A673 (cell line): Measurements from ENCODE around the gene ATP6V1G1. TPM values are rescaled to one million over a fixed set of nuclear protein-coding genes. Genes with fewer than 3 reads are reported as not detected.

Source experiments
- BruUV-seq: library from RNA; stranded (reverse); fragments of 400-500 nt; replicated peaks from 2 replicates; lab custom pipeline; 2021; lab: Mats Ljungman, UMichigan
- CTCF ChIA-PET: fragments of 300-600 bp; sonication (Branson Sonifier 250); formaldehyde crosslinking; loops from one replicate; lab custom pipeline; 2022; ENCODE audit warnings: antibody characterized with exemption; lab: Charles Lee
- POLR2A ChIA-PET: fragments of 300-600 bp; sonication (Branson Sonifier 250); formaldehyde crosslinking; loops from one replicate; lab custom pipeline; 2022; ENCODE audit warnings: antibody characterized with exemption; ENCODE audit not compliant: low non-redundant PET; lab: Charles Lee
- DNase-seq: peaks from one replicate; pipeline ENCODE4 v3.0.0-alpha.2; 2015; ENCODE audit warnings: low spot score
- H3K27ac ChIP-seq: fragments of 200-600 bp; sonication (generic); 2 replicates; pipeline ENCODE4 v1.5.1; 2016; ENCODE audit warnings: mixed run types, low read depth, mild to moderate bottlenecking, mixed read lengths, antibody characterized with exemption, low read length; ENCODE audit not compliant: poor library complexity, severe bottlenecking
- H3K27me3 ChIP-seq: fragments of 200-600 bp; sonication (generic); replicated peaks from 2 replicates; pipeline ENCODE4 v1.6.1; 2017; ENCODE audit warnings: mixed run types, low read depth, mild to moderate bottlenecking, mixed read lengths, antibody characterized with exemption, low read length; ENCODE audit not compliant: insufficient read depth, poor library complexity
- H3K36me3 ChIP-seq: fragments of 200-600 bp; sonication (generic); 2 replicates; pipeline ENCODE4 v1.6.1; 2016; ENCODE audit warnings: mixed run types, mild to moderate bottlenecking, mixed read lengths, antibody characterized with exemption, low read length; ENCODE audit not compliant: insufficient read depth, poor library complexity, severe bottlenecking
- H3K4me1 ChIP-seq: fragments of 200-600 bp; sonication (generic); 2 replicates; pipeline ENCODE4 v1.6.1; 2017; ENCODE audit warnings: mixed run types, mild to moderate bottlenecking, mixed read lengths, antibody characterized with exemption, low read length; ENCODE audit not compliant: insufficient read depth, poor library complexity, severe bottlenecking
- H3K4me3 ChIP-seq: fragments of 200-600 bp; sonication (generic); 2 replicates; pipeline ENCODE4 v1.5.1; 2016; ENCODE audit warnings: low read depth, mixed run types, mild to moderate bottlenecking, mixed read lengths, low read length; ENCODE audit not compliant: poor library complexity, severe bottlenecking
- H3K9me3 ChIP-seq: fragments of 200-600 bp; sonication (generic); 2 replicates; pipeline ENCODE4 v1.6.1; 2016; ENCODE audit warnings: mixed run types, low read depth, mild to moderate bottlenecking, mixed read lengths, antibody characterized with exemption, low read length; ENCODE audit not compliant: poor library complexity, severe bottlenecking
- CTCF ChIP-seq: fragments of 300-800, 200-600 bp; sonication (generic); conservative IDR thresholded peaks from 2 replicates; pipeline ENCODE4 v1.5.1; 2017; ENCODE audit warnings: low read depth, mild to moderate bottlenecking, antibody characterized with exemption, low read length, moderate library complexity, mixed read lengths
- EZH2 ChIP-seq: fragments of 200-600 bp; sonication (generic); IDR thresholded peaks from 2 replicates; pipeline ENCODE4 v1.6.1; 2017; ENCODE audit warnings: borderline replicate concordance, low read depth, mild to moderate bottlenecking, mixed read lengths, antibody characterized with exemption, low read length; ENCODE audit not compliant: poor library complexity, severe bottlenecking
- intact Hi-C: fragments of 100-400 bp; cut with micrococcal nuclease; formaldehyde crosslinking; loops from one replicate; pipeline ENCODE4 v1.10.0; 2022; ENCODE audit not compliant: unreplicated experiment
- total RNA-seq: library from RNA; stranded (reverse); gene quantifications from 2 replicates; pipeline ENCODE4 v1.2.3, GENCODE V29; 2021

The ATP6V1G1 gene
- total RNA-seq, 1 experiment from 2014 or later: 132 TPM

- Histone ChIP-seq H3K4me3 (peak overlapping the region; percentile 87), H3K4me1 (peaks cover 7% of the 10 kb centered on the region), H3K27ac (peak overlapping the region; percentile 90), H3K36me3 (peaks cover 18% of the 10 kb centered on the region), H3K9me3 (no peaks in the 10 kb centered on the region), H3K27me3 (no peaks in the 10 kb centered on the region)
- DNase-seq: no peak
- BruUV-seq: TSS peak; percentile 59
- no peak for TF ChIP-seq EZH2
- no peak for TF ChIP-seq CTCF
- intact Hi-C loops: no loop called here
- CTCF ChIA-PET: no interaction called here
- POLR2A ChIA-PET: no interaction called here
These were observed 1.3 kb downstream of the ATP6V1G1 start for GRCh38 chr9:114588651-114589526.

DNA sequence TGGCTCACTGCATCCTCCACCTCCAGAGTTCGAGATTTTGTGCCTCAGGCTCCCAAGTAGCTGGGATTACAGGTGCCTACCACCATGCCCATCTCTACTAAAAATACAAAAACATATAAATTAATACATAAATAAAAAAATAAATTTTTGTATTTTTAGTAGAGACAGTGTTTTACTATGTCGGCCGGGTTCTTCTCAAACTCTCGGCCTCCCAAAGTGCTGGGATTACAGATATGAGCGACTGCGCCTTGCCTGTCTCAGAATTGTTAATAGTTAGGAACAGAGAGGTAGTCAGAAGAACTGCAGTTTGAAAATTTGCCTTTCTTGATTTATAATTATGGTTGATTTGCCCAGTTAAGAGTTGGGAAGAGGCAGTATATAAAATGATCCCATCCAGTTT lies 2.8 kb downstream of the ATP6V1G1 start:
- no peak overlapping the region for H3K27ac ChIP-seq
- ChIA-PET POLR2A (no interaction called here), CTCF (no interaction called here)
- no peaks in the 10 kb centered on the region for H3K27me3 ChIP-seq
- BruUV-seq: no TSS peak
- no peaks in the 10 kb centered on the region for H3K9me3 ChIP-seq
- TF ChIP-seq EZH2 (no peak), CTCF (no peak)
- peaks cover 31% of the 10 kb centered on the region for H3K36me3 ChIP-seq
- intact Hi-C loops: no loop called here
- no peak for DNase-seq
- peaks cover 7% of the 10 kb centered on the region for H3K4me1 ChIP-seq
- H3K4me3 ChIP-seq: no peak overlapping the region

DNA sequence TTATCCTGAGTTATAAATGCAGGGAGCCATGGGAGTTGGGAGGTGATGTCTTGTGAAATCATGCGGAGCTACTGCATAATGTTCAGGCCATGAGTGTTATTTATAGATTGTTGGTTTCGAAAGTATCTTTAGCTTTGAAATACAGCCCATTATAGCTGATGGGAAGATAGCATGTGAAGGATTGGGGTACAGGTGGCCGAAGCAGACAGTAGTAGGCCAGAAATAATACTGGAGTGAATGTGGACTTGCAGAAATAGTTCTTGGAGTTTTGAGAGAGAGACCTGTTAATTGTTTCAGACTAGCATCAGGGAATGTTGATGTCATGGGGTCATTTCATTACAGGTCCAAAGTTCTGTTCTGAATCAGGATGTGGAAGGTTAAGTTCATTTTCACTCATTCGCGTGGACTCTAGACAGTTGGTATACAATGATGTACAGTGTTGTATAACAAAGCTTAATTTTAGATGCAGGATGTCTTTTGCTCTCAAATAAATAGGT lies 3.8 kb downstream of the ATP6V1G1 start:
- no peaks in the 10 kb centered on the region for H3K27me3 ChIP-seq
- H3K9me3 ChIP-seq: no peaks in the 10 kb centered on the region
- H3K36me3 ChIP-seq: peaks cover 39% of the 10 kb centered on the region
- peaks cover 7% of the 10 kb centered on the region for H3K4me1 ChIP-seq
- intact Hi-C loops: no loop called here
- no peak for TF ChIP-seq CTCF
- no peak for TF ChIP-seq EZH2
- no TSS peak for BruUV-seq
- POLR2A ChIA-PET: no interaction called here
- H3K4me3 ChIP-seq: no peak overlapping the region
- DNase-seq: no peak
- CTCF ChIA-PET: no interaction called here
- no peak overlapping the region for H3K27ac ChIP-seq
